Measurements from ENCODE around the gene ADGRA3.

The ADGRA3 gene

GRCh38 chr4:22552812-22553211 is 36.9 kb upstream of the ADGRA3 start:
- TF ChIP-seq SIN3A (IDR thresholded peaks at IDR 0.05; ENCODE audit: borderline replicate concordance, insufficient read depth, low read length) (no peak), POLR2AphosphoS5 (IDR thresholded peaks at IDR 0.05; ENCODE audit: low read depth, low read length) (no peak), FOXP2 (optimal IDR thresholded peaks at IDR 0.05; ENCODE audit: borderline replicate concordance, extremely low read depth, extremely low read length, insufficient read depth) (no peak)

GRCh38 chr4:22551550-22551949 is 35.7 kb upstream of the ADGRA3 start:
- TF ChIP-seq POLR2AphosphoS5 (IDR thresholded peaks at IDR 0.05; ENCODE audit: low read depth, low read length), result no peak
- no peak for TF ChIP-seq SIN3A (IDR thresholded peaks at IDR 0.05; ENCODE audit: borderline replicate concordance, insufficient read depth, low read length)
- no peak for TF ChIP-seq FOXP2 (optimal IDR thresholded peaks at IDR 0.05; ENCODE audit: borderline replicate concordance, extremely low read depth, extremely low read length, insufficient read depth)
- no peak for TF ChIP-seq TAF1 (IDR thresholded peaks at IDR 0.05; ENCODE audit: borderline replicate concordance, insufficient read depth, low read length)
- no peak for TF ChIP-seq REST (IDR thresholded peaks at IDR 0.05; ENCODE audit: insufficient read depth in 1 of 2, low read depth in 2 of 2, low read length in 2 of 2)

GRCh38 chr4:22546299-22546698 is 30.4 kb upstream of the ADGRA3 start:
- TF ChIP-seq TAF1 (IDR thresholded peaks at IDR 0.05; ENCODE audit: borderline replicate concordance, insufficient read depth, low read length), result no peak
- no peak for TF ChIP-seq FOXP2 (optimal IDR thresholded peaks at IDR 0.05; ENCODE audit: borderline replicate concordance, extremely low read depth, extremely low read length, insufficient read depth)
- no peak for TF ChIP-seq SIN3A (IDR thresholded peaks at IDR 0.05; ENCODE audit: borderline replicate concordance, insufficient read depth, low read length)
- no peak for TF ChIP-seq REST (IDR thresholded peaks at IDR 0.05; ENCODE audit: insufficient read depth in 1 of 2, low read depth in 2 of 2, low read length in 2 of 2)
- TF ChIP-seq POLR2AphosphoS5 (IDR thresholded peaks at IDR 0.05; ENCODE audit: low read depth, low read length), result no peak

- TF ChIP-seq POLR2AphosphoS5 (IDR thresholded peaks at IDR 0.05; ENCODE audit: low read depth, low read length), result no peak
- TF ChIP-seq REST (IDR thresholded peaks at IDR 0.05; ENCODE audit: insufficient read depth in 1 of 2, low read depth in 2 of 2, low read length in 2 of 2), result no peak
- no peak for TF ChIP-seq FOXP2 (optimal IDR thresholded peaks at IDR 0.05; ENCODE audit: borderline replicate concordance, extremely low read depth, extremely low read length, insufficient read depth)
- no peak for TF ChIP-seq SIN3A (IDR thresholded peaks at IDR 0.05; ENCODE audit: borderline replicate concordance, insufficient read depth, low read length)
- TF ChIP-seq TAF1 (IDR thresholded peaks at IDR 0.05; ENCODE audit: borderline replicate concordance, insufficient read depth, low read length), result no peak
These were observed 23.4 kb upstream of the ADGRA3 start for GRCh38 chr4:22539251-22539650.

GRCh38 chr4:22537864-22538263 is 22.0 kb upstream of the ADGRA3 start:
- TF ChIP-seq SIN3A (IDR thresholded peaks at IDR 0.05; ENCODE audit: borderline replicate concordance, insufficient read depth, low read length) (no peak), TAF1 (IDR thresholded peaks at IDR 0.05; ENCODE audit: borderline replicate concordance, insufficient read depth, low read length) (no peak), FOXP2 (optimal IDR thresholded peaks at IDR 0.05; ENCODE audit: borderline replicate concordance, extremely low read depth, extremely low read length, insufficient read depth) (no peak), REST (IDR thresholded peaks at IDR 0.05; ENCODE audit: insufficient read depth in 1 of 2, low read depth in 2 of 2, low read length in 2 of 2) (no peak), POLR2AphosphoS5 (IDR thresholded peaks at IDR 0.05; ENCODE audit: low read depth, low read length) (no peak)
